HFFc6 (cell line): ENCODE data around the gene ARMC7. TPM values are rescaled to one million over a fixed set of nuclear protein-coding genes. Genes with fewer than 3 reads are reported as not detected.
A peak's percentile ranks its signal among the peaks of the same experiment; 100 is the strongest.
"Not testable (repeated sequence)": the region's sequence is repeated elsewhere in the genome, so short reads cannot be mapped to it uniquely, and the experiment has no call there.

Source experiments
- DNase-seq: peaks from one replicate; pipeline ENCODE4 v3.0.0-alpha.2; 2018
- H3K27ac Mint-ChIP-seq: 2 replicates; pipeline ENCODE4 v1.8.0; 2020; ENCODE audit warnings: mild to moderate bottlenecking, mixed read lengths
- H3K27me3 Mint-ChIP-seq: 2 replicates; pipeline ENCODE4 v1.8.0; 2021; ENCODE audit warnings: mild to moderate bottlenecking, moderate library complexity, mixed read lengths; ENCODE audit not compliant: insufficient read depth
- H3K36me3 Mint-ChIP-seq: 2 replicates; pipeline ENCODE4 v1.8.0; 2021; ENCODE audit warnings: low read depth, mixed read lengths
- H3K4me1 Mint-ChIP-seq: 2 replicates; pipeline ENCODE4 v1.8.0; 2020; ENCODE audit warnings: low read depth, mixed read lengths
- H3K4me3 Mint-ChIP-seq: 2 replicates; pipeline ENCODE4 v1.8.0; 2020; ENCODE audit warnings: mild to moderate bottlenecking, moderate library complexity, mixed read lengths
- H3K9me3 Mint-ChIP-seq: 2 replicates; pipeline ENCODE4 v1.8.0; 2020; ENCODE audit warnings: mild to moderate bottlenecking, mixed read lengths
- CTCF ChIP-seq: fragments of 200-600 bp; sonication (generic); IDR thresholded peaks from 2 replicates; pipeline ENCODE4 v1.5.0; 2021; ENCODE audit warnings: antibody characterized with exemption, mild to moderate bottlenecking
- total RNA-seq, 6 experiments: library from RNA; stranded (reverse); fragmentation: NEBNext Ultra II Directional; extraction: Animal tissue kit (Norgen Biotek cat#: 25700); gene quantifications; 2 replicates in 1 of 6; 3 replicates in 5 of 6; pipeline ENCODE4 v1.2.3, GENCODE V29; 2021

The ARMC7 gene
- total RNA-seq, 6 experiments from 2014 or later: 9.1 to 11.7 (median 9.6) TPM

GRCh38 chr17:75152523-75152921, 42.8 kb downstream of the ARMC7 start:
- H3K36me3 Mint-ChIP-seq: peaks cover 19% of the 10 kb centered on the region

GRCh38 chr17:75152922-75153779, 43.4 kb downstream of the ARMC7 start:
- peak; percentile 25 for DNase-seq
- Mint-ChIP-seq H3K4me3 (peak overlapping the region; percentile 98), H3K4me1 (peaks cover 37% of the 10 kb centered on the region), H3K27ac (peak overlapping the region; percentile 85), H3K9me3 (no peaks in the 10 kb centered on the region), H3K36me3 (peaks cover 17% of the 10 kb centered on the region), H3K27me3 (peaks cover 12% of the 10 kb centered on the region)
- TF ChIP-seq CTCF: no peak

More at GRCh38 chr17:75152523-75152921, 42.8 kb downstream of the ARMC7 start:
- DNase-seq: no peak
- Mint-ChIP-seq H3K27ac (peak overlapping the region; percentile 85), H3K4me3 (peak overlapping the region; percentile 98), H3K27me3 (peaks cover 12% of the 10 kb centered on the region), H3K9me3 (no peaks in the 10 kb centered on the region), H3K4me1 (peaks cover 40% of the 10 kb centered on the region)
- TF ChIP-seq CTCF: no peak

GRCh38 chr17:75153780-75154194, 44.0 kb downstream of the ARMC7 start:
- H3K4me1 Mint-ChIP-seq: peaks cover 43% of the 10 kb centered on the region
- no peaks in the 10 kb centered on the region for H3K9me3 Mint-ChIP-seq
- peak overlapping the region; percentile 85 for H3K27ac Mint-ChIP-seq
- DNase-seq: peak; percentile 7
- H3K27me3 Mint-ChIP-seq: peaks cover 12% of the 10 kb centered on the region
- no peak for TF ChIP-seq CTCF
- peaks cover 11% of the 10 kb centered on the region for H3K36me3 Mint-ChIP-seq
- peak overlapping the region; percentile 98 for H3K4me3 Mint-ChIP-seq

GRCh38 chr17:75154195-75155106, 44.7 kb downstream of the ARMC7 start, which contains the start of gene JPT1:
JPT1 (minus strand) TSS chr17:75154512; CDS start chr17:75154397, 115 bp downstream.
- Mint-ChIP-seq H3K4me1 (peaks cover 50% of the 10 kb centered on the region), H3K27ac (peak within 1 kb of the TSS; percentile 85), H3K4me3 (peak within 1 kb of the TSS; percentile 98), H3K9me3 (no peaks in the 10 kb centered on the region), H3K36me3 (peaks cover 10% of the 10 kb centered on the region; the same call in 1 of the 2 replicates), H3K27me3 (peaks cover 12% of the 10 kb centered on the region)
- TF ChIP-seq CTCF: no peak
- peak; percentile 98 for DNase-seq

- DNase-seq: no peak
- H3K4me3 Mint-ChIP-seq: 0 out of 2 replicates have a peak overlapping the region, but pooled peaks have one; percentile 98
These were observed 45.4 kb downstream of the ARMC7 start for GRCh38 chr17:75155191-75155601.

GRCh38 chr17:75158480-75158879, 48.7 kb downstream of the ARMC7 start:
- H3K27me3 Mint-ChIP-seq, DNase-seq, H3K9me3 Mint-ChIP-seq, H3K4me3 Mint-ChIP-seq, H3K27ac Mint-ChIP-seq, H3K36me3 Mint-ChIP-seq: not testable (repeated sequence)
- peaks cover 42% of the 10 kb centered on the region for H3K4me1 Mint-ChIP-seq

More at GRCh38 chr17:75155191-75155601, 45.4 kb downstream of the ARMC7 start:
- peak overlapping the region; percentile 82 for H3K27ac Mint-ChIP-seq
- H3K4me1 Mint-ChIP-seq: peaks cover 52% of the 10 kb centered on the region
- H3K9me3 Mint-ChIP-seq: no peaks in the 10 kb centered on the region
- peaks cover 12% of the 10 kb centered on the region for H3K27me3 Mint-ChIP-seq
- H3K36me3 Mint-ChIP-seq: peaks cover 10% of the 10 kb centered on the region; the same call in 1 of the 2 replicates
- no peak for TF ChIP-seq CTCF
